OCI-LY7 (cell line): ENCODE results near the gene GSG1L.

Experiments used
- EZH2phosphoT487 ChIP-seq: fragments of 200-600 bp; sonication (generic); IDR thresholded peaks from 2 replicates; pipeline ENCODE4 v1.6.1; 2018; ENCODE audit warnings: low read depth, borderline replicate concordance, mild to moderate bottlenecking, mixed run types, antibody characterized with exemption, low read length, moderate library complexity, mixed read lengths
- TF ChIP-seq, protein P1 (sequence below): fragments of 200-600 bp; sonication (generic); conservative IDR thresholded peaks from 2 replicates; pipeline ENCODE4 v1.5.1; 2014; ENCODE audit warnings: mild to moderate bottlenecking, antibody characterized with exemption, low read length, moderate library complexity, mixed read lengths

DNA sequence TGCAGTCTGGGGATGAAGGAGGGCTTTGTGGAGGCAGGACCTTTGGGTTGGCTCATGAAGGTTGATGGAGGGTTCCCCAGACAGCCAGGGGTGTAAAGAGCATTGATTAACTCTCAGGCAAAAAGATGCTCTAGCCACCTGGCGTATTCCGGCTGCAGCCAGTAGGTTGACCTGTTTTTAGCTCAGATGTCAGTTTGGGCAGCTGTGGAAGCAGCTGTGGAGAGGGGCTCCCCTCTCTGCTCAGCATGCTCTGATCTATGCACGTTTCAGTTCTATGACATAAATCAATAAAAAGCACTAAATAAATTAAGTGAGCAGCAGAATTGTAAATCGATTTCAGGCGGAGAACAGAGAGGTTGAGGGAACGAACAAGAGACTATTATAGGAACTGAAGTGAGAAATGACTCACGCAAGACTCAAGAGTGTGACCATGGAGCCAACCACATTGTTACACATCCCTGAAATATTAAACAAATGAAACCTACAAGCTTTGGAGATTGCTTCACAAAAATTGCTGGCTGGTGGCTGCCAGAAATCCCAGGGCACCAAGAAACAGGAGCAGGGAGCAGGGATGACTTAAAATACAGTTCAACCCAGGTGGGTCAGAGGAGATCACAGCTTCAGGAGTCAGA is 111.9 kb downstream of the GSG1L start:
- TF ChIP-seq, protein P1, sequence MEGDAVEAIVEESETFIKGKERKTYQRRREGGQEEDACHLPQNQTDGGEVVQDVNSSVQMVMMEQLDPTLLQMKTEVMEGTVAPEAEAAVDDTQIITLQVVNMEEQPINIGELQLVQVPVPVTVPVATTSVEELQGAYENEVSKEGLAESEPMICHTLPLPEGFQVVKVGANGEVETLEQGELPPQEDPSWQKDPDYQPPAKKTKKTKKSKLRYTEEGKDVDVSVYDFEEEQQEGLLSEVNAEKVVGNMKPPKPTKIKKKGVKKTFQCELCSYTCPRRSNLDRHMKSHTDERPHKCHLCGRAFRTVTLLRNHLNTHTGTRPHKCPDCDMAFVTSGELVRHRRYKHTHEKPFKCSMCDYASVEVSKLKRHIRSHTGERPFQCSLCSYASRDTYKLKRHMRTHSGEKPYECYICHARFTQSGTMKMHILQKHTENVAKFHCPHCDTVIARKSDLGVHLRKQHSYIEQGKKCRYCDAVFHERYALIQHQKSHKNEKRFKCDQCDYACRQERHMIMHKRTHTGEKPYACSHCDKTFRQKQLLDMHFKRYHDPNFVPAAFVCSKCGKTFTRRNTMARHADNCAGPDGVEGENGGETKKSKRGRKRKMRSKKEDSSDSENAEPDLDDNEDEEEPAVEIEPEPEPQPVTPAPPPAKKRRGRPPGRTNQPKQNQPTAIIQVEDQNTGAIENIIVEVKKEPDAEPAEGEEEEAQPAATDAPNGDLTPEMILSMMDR, result no peak
- TF ChIP-seq EZH2phosphoT487, result no peak
